Measurements from ENCODE around the gene M1AP.

M1AP gene

GRCh38 chr2:74546004-74546403 is 102.1 kb downstream of the M1AP start:
- no peak for DNase-seq (ENCODE audit: low read depth)

GRCh38 chr2:74544634-74545033 is 103.5 kb downstream of the M1AP start:
- no peak for DNase-seq (ENCODE audit: low read depth)

DNA sequence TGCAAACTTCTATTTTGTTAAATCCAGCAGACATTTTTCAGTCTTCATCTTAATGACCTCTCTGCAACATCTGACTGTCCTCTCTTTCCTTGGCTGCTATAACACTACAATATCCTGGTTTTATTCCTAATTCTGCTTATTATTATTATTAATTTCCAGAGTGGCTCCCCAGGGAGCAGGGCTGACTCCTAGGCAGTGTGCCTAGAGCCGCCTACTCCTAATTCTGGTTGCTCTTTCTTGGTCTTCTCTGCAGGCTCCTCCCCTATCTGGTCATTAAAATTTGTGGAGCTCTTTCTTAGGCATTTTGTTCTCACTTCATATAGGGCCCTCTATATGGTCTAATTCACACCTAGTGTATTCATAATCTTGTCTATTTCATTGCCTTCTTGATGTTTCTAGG is 105.2 kb downstream of the M1AP start:
- no peak for DNase-seq (ENCODE audit: low read depth)

DNA sequence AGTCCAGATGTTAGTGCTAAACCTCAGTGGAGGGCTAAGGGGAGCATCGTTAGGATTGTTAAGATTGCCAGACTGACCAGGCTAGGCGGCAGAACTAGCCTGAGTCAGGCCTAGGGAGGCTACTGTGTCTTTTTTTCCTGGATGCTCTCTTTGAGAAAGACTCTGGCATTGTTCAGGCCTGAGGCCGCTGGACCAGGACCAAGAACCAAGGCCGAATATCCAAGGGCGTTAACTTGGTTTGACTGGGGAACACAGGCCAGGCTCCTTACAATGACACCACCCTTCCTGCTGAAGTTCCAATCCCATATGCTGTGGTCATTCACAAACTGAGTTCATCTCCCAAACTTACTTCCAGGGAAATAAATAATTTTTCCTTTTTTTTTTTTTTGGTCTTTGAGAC is 107.8 kb downstream of the M1AP start:
- DNase-seq (ENCODE audit: low read depth), result no peak

DNA sequence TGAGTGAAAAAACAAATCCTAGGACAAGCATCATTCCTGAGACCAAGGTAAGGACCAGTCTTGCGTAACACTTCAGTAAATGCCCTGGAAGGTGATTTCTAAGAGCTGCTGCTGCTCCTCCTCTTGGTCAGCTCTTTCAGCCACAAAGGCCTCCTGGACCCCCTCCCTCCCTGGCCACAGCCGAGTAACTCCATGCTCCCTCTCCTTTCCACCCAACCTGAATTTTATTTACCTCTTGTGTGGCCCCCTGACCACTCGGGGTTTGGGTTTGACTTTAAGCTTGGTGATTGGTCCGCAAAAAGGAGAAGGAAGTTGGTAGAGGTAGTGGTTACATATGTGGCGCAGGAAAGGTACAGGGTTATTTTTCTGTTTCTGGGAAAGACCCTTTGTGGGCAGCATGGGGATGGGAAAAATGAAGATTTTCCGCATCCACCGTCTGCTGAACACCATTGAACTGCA is 109.2 kb downstream of the M1AP start:
- no peak for DNase-seq (ENCODE audit: low read depth)

- no peak for DNase-seq (ENCODE audit: low read depth)
These were observed 111.0 kb downstream of the M1AP start for GRCh38 chr2:74537140-74537539.

DNA sequence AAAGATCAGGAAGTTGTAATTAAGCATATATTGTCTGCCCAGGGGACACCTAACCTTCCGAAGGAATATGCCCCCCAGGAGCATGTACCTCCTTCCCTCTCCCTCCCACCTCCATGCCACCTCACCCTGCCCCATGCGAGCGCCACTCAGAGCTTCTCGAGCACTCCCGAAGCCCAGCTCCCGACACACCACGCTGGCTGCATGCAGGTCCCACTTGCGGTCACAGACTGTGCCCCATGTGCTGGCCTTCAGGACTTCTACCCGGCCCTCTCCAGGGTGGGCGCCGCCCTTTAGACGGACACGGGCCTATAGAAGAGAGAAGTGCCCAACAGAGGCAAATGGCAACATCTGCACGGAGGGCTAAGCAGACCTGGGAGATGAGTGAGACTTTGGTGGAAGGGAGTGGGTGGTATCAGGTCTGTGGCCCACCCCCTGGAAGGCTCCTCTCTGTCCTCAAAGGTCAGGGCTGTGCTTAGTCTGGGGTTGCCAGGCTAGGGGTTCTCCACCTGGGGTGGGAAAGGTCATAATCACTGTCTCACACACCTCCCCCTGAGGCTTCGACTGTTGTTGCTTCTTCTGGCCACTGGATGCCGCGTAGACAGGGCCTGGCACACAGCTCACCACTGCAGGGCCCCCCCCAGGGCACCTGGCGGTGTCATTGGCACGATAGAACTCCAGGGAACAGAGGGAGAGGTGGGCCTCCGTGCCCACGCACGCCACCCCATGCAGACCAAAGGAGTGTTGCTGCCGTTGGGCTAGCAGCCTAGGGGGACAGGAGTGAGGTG is 111.8 kb downstream of the M1AP start:
- no peak for DNase-seq (ENCODE audit: low read depth)

DNA sequence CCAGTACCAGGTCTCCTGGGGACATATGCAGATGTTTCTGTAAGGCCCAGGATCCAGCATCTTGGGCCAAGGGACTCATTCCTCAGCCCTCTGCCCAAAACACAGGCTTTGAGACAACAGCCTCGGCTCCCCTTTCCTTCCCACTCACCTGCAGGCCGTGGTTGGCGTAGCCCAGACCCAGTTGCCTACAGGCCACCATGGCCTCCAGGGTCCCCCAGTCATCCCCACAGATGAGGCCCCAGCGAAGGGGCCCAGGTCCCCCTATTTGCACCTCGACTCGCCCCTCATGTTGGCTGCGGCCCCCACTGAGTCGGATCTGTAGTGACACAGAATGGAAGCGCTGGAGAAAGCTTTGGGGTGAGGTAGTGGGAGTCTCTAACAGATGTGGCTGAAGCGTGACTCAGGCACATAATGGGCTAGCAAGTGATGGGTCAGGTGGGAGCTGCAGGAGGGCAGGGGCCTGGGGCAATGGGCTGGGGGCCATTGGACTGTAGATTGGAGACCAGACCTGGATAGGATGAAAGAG is 112.6 kb downstream of the M1AP start:
- DNase-seq (ENCODE audit: low read depth), result no peak

DNA sequence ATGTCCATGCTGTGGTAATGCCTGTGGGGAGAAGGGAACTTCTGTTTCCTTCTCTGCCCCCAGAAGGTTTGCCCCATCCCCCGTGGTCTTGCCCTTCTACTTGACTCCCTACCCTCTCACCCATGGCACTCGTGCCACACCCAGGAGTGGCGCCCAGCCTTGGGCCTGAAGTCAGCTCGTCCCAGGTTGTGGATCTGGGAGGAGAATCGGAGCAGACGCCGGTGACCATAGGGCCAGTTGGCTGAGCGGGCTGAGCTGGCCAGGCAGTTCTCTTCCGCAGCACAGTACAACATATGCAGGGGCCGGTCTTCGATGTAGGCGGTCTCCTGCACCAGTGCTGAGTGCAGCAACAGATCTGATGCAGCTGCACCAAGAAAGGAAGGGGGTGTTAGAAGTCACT is 113.7 kb downstream of the M1AP start:
- no peak for DNase-seq (ENCODE audit: low read depth)

DNA sequence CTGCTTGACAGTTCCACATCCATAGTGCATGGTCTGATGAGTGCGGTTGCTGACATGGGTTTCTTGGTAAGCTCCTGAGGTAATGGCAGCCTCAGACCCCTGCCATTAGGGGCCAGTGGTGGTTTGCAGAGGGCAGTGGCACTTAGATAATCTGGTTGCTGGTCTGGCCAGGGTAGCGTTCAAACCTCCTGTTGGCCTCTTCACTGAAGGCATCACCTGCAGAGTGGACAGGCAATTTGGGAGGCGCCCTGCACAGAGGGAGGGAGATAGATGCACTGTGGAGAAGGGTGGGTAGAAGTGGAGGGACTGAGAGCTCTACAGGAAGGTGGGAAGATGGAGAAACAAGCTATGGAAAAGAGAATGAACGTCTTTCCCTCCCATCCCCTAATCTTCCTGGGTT is 114.7 kb downstream of the M1AP start:
- no peak for DNase-seq (ENCODE audit: low read depth)

DNA sequence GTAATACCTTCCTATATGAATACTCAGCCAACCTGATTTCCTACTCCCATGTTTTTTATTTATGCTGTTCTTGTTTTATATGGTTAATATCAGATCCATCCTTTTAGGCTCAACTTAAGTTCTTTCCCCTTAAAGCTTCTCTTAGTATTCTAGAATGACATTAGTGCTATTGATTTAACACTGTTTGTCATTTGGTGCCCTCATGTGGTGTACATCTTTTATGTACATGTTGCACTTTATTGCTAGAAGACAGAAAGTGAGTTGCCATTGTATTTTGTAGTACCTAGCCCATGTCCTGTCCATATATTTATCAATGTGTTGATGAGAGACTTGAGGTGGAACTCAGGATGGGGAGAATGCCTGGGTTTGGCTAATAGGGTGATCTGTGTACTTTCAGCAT is 115.9 kb downstream of the M1AP start:
- no peak for DNase-seq (ENCODE audit: low read depth)

- DNase-seq (ENCODE audit: low read depth), result no peak
These were observed 116.5 kb downstream of the M1AP start for GRCh38 chr2:74531666-74532065.

GRCh38 chr2:74530239-74531187 is 117.6 kb downstream of the M1AP start:
- peak; percentile 25 for DNase-seq (ENCODE audit: low read depth)

DNA sequence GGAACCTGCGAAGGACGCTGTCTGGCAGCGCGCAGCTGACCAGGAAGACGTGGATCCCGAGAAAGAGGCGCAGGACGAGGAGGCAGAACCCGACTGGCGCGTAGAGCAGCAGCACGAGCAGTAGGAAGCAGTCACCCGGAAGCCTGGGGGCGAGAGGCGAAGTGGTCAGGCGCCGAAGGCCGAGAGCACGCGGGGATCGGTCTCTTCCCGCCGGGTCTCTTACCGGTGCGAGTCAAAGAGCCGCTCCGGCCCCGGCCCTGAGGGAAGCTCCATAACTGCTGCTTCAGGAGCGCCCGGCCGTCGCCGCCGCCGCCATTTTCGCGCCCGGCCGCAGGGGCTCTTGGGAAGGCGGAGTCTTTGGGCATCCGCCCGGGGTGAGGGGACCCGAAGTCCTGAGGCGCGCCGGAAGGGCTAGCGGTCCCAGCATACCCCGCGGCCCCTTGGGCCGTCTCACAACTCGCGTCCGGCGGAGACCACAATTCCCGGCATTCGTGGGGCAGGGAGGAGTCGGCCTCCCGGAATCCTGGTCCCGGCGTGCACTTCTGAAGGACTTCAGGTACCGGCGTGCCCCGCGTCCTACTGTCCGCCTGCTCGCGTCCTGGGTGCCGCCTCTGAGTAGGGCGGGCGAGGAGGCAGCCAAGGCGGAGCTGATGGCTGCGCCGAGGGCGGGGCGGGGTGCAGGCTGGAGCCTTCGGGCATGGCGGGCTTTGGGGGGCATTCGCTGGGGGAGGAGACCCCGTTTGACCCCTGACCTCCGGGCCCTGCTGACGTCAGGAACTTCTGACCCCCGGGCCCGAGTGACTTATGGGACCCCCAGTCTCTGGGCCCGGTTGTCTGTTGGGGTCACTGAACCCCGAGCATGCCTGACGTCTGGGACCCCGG is 118.5 kb downstream of the M1AP start, which contains the start of the genes AUP1 and HTRA2:
Gene AUP1 (minus strand): TSS at position 350 of the 882 bp plus-strand sequence. CDS start 77 bp downstream, at position 273.
Gene HTRA2 (plus strand): TSS at position 577 of the 882 bp plus-strand sequence. CDS start 74 bp downstream, at position 651.
- DNase-seq (ENCODE audit: low read depth), result peak; percentile 92

GRCh38 chr2:74528600-74529356 is 119.4 kb downstream of the M1AP start:
- DNase-seq (ENCODE audit: low read depth), result no peak

DNA sequence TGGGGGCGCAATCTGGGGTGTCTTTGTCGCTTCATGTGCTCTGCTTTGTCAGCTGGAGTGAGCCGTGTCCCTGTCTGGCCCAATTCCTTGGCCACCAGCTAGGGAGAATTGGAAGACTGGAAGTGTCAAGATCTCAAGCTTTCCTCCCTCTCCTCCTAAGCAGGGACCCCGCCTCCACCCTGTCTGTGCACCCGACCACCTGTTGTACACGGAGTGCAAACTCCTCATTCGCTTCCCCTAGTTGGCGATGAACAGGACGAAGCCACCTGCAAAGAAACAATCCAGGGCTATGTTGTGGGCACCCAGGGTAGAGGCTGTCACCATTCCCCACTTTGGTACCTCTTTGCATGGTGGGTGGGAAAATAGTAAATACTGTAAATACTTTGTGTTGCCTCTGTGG is 120.4 kb downstream of the M1AP start:
- DNase-seq (ENCODE audit: low read depth), result no peak

- DNase-seq (ENCODE audit: low read depth), result no peak
These were observed 121.4 kb downstream of the M1AP start for GRCh38 chr2:74526649-74527230.

- no peak for DNase-seq (ENCODE audit: low read depth)
These were observed 122.1 kb downstream of the M1AP start, which contains the start of gene DQX1 for GRCh38 chr2:74525717-74526648. TSS of gene DQX1 (minus strand) at chr2:74526231. CDS start at chr2:74525729, 502 bp downstream.
